ENCODE results near the gene REG3G.

The REG3G gene

GRCh38 chr2:78984386-78984785 is 41.1 kb upstream of the REG3G start:
- TF ChIP-seq, protein P1, sequence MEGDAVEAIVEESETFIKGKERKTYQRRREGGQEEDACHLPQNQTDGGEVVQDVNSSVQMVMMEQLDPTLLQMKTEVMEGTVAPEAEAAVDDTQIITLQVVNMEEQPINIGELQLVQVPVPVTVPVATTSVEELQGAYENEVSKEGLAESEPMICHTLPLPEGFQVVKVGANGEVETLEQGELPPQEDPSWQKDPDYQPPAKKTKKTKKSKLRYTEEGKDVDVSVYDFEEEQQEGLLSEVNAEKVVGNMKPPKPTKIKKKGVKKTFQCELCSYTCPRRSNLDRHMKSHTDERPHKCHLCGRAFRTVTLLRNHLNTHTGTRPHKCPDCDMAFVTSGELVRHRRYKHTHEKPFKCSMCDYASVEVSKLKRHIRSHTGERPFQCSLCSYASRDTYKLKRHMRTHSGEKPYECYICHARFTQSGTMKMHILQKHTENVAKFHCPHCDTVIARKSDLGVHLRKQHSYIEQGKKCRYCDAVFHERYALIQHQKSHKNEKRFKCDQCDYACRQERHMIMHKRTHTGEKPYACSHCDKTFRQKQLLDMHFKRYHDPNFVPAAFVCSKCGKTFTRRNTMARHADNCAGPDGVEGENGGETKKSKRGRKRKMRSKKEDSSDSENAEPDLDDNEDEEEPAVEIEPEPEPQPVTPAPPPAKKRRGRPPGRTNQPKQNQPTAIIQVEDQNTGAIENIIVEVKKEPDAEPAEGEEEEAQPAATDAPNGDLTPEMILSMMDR (IDR thresholded peaks at IDR 0.05; ENCODE audit: low read depth, low read length) = no peak
- H3K4me3 ChIP-seq (ENCODE audit: low read depth, low read length) = no peak overlapping the region

- TF ChIP-seq, protein P1 (IDR thresholded peaks at IDR 0.05; ENCODE audit: low read depth, low read length) = no peak
- H3K4me3 ChIP-seq (ENCODE audit: low read depth, low read length) = no peak overlapping the region
These were observed 39.9 kb upstream of the REG3G start for GRCh38 chr2:78985558-78985957.

DNA sequence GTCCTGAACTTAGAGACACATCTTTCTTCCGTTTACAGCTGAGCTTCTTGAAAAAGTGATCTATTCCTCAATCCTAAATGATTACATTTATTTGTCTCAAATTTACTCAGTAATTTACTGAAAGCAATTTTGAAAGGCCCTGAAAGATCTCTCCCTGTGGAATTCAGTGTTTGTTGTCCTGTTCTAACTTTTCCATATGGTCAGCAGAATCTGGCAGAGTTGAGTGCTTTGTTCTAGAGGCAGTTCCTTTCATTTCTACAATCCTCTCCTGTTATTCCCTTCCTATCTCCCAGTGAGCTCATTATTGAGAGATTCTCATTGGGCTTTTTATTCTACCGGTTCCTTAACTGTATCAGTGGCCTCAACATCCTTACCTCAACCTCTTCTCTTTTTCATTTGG is 36.5 kb upstream of the REG3G start:
- TF ChIP-seq, protein P1 (IDR thresholded peaks at IDR 0.05; ENCODE audit: low read depth, low read length) = no peak
- H3K4me3 ChIP-seq (ENCODE audit: low read depth, low read length) = no peak overlapping the region

DNA sequence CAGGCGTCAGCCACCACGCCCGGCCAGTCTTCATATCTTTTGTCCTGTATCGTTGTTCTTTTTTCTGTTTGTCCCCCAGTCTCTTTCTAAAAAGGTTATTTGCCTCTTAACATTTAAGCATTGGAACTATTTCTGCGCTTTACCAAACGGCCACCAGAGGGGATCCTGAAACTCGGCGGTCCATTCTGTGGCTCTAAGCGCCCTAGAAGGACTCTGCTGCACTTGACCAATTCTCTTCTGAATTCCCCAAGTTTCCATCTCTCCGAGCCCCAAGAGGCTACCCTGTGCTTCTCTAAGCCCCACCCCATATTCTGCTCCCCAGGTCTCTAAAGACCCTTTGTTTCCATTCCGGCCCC is 33.1 kb upstream of the REG3G start:
- TF ChIP-seq, protein P1 (IDR thresholded peaks at IDR 0.05; ENCODE audit: low read depth, low read length) = no peak
- H3K4me3 ChIP-seq (ENCODE audit: low read depth, low read length) = no peak overlapping the region

DNA sequence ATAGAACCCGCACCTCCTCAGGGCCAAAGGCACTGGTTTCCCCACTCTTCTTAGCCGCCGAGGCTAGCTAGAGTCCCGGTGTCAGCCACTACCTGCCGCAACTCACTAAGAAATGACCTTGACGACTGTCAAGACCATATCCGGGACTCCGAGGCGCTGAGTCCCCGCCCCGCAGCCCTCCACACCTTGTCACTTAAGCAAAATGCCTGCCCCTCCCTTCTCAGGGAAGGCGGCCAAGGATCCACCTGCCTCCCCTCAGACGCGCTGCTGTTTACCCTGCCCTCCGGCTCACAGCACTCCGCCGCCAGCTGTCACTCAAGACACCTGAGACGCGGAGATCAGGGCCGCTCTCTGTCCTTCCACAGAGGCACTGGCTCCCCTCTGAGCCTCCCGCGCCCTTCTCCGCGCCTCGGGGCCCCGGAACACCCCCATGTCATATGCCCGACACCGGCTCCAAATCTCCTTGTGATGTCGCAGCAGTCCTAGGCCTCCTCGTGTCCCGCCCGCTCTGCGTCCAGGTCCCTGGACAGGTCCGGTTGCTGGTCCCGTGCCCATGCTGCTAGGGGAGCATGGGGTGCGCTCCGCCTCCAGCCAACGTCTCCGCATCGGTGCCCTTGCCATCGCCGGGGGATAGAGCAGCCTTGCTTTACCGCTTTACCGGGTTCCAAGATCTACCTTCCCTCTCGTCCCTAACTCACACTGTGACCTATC is 32.5 kb upstream of the REG3G start:
- H3K4me3 ChIP-seq (ENCODE audit: low read depth, low read length) = no peak overlapping the region
- TF ChIP-seq, protein P1 (IDR thresholded peaks at IDR 0.05; ENCODE audit: low read depth, low read length) = no peak

DNA sequence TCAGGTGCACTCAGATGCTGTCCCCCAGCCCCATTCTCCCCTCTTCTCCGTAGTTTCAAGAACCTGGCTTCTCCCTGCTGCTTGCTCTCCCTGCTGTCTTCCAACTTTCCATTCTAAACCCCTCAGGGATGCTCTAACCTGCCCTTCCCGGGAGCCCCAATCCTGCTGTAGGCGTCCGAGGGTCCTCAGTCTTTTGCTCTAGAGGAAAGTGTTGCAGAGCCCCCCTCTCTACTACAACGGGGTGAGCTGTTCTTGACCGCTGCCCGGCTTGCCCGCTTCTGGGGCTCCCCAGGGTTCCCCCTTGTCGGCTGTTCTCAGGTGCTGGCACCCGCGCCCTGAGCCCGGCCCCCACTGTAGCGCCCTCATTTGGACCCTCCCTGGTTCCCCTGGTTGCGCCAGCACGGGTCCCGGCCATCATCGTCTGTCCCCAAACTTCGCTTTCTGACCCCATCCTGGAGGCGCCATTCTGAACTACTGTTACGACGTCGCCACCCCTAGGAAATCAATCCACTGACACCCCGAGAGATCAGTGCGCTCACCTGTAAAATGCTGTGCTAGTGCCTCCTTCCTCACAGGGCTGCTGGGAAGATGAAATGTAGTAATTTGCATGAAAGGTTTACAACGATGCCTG is 31.9 kb upstream of the REG3G start:
- no peak overlapping the region for H3K4me3 ChIP-seq (ENCODE audit: low read depth, low read length)
- TF ChIP-seq, protein P1 (IDR thresholded peaks at IDR 0.05; ENCODE audit: low read depth, low read length) = no peak

DNA sequence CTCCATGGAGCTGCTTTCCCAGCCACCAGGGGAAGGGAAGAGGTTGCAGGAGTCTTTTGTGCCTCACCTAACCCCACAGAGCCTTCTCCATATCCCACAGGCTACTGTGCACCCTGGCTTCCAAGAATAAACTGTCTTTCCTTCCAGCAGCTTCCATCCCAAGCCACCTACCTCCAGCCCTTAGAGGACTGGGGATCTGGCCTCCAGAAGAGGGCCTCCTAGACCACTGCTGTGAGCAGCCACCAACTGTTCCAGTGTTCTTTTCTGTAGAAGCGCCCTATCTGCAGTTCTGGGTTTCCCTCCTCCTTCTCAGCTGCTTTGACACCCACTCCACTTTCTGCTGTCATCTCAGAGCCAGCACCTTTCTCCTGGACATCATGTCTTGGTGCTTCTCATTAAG is 30.7 kb upstream of the REG3G start:
- TF ChIP-seq, protein P1 (IDR thresholded peaks at IDR 0.05; ENCODE audit: low read depth, low read length) = no peak

More for the DNA sequence above, 30.7 kb upstream of the REG3G start:
- no peak overlapping the region for H3K4me3 ChIP-seq (ENCODE audit: low read depth, low read length)

Data from WI38 (cell line).